OCI-LY3 (cell line): ENCODE data around the gene ARMC9.

Source experiments
- CTCF ChIP-seq: fragments of 200-600, 300-600 bp; sonication (generic); IDR thresholded peaks from 2 replicates; pipeline ENCODE4 v1.5.1; 2014; ENCODE audit warnings: antibody characterized with exemption, low read length, low read depth
- EZH2phosphoT487 ChIP-seq: fragments of 200-600 bp; shearing (Covaris generic); IDR thresholded peaks from 2 replicates; pipeline ENCODE4 v1.6.1; 2018; ENCODE audit warnings: antibody characterized with exemption, mixed run types, low read depth

DNA sequence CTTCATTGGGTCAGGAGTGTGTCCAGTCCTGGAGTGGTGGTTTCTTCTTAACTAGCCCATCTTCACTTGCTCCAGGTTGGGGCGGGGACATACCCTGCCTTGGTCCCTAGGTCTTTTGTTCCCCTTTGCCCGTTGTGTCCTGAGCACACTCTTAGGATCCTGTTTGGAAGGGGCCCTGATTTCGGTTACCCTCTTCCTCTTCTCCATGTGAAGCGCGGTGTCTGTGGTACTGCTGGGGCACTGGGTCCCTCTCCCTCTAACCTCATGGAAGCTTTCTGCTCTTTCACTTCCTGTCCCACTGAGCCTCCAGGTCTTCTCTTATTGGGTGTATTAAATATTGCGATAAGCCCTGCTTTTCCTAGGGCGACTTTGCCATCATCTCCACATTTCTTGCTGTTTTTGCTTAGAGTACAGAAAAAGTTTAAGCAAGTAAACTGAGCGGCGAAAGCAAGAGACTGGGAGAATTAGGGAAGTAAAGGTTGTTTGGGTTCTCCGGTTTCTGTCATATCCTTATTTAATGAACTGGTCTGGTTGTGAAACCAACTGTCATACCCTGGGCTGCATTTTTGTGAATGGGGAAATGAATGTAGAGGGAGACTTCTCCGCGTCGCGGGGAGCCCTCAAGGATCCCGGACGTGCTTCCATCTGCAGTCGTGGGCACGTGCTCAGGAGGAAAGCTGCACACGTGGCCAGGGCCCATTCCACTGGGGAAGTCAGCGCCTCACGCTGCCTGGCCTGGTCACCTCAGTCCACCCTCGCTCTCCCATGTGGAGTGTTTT is 123.3 kb downstream of the ARMC9 start:
- TF ChIP-seq CTCF (no peak), EZH2phosphoT487 (no peak)
